SK-N-SH (cell line): Measurements from ENCODE around the gene TMEM232. TPM values are rescaled to one million over a fixed set of nuclear protein-coding genes. Genes with fewer than 3 reads are reported as not detected.

Source experiments
- CTCF ChIA-PET: fragments of 300-600, 350-600 bp; formaldehyde crosslinking; extraction: SDS; loops from one replicate; lab custom pipeline; 2021; lab: Yijun Ruan, JAX
- POLR2A ChIA-PET: fragments of 350-600 bp; sonication (Branson Sonifier 250); formaldehyde crosslinking; extraction: SDS; loops from one replicate; lab custom pipeline; 2020; ENCODE audit warnings: antibody characterized with exemption, inconsistent platforms; lab: Yijun Ruan, JAX
- DNase-seq: peaks from one replicate; pipeline ENCODE4 v3.0.0; 2012
- H2AFZ ChIP-seq: fragments of 200-600 bp; sonication (generic); 2 replicates; pipeline ENCODE4 v1.8.1; 2016; ENCODE audit warnings: antibody characterized with exemption, mild to moderate bottlenecking, low read depth
- H3F3A ChIP-seq: fragments of 200-600 bp; sonication (generic); replicated peaks from 2 replicates; pipeline ENCODE3; 2016; ENCODE audit warnings: antibody characterized with exemption, mild to moderate bottlenecking; ENCODE audit not compliant: insufficient read depth
- H3K27ac ChIP-seq, 2 experiments: fragments of 200-500 bp in 1 of 2; fragments of 200-600 bp in 1 of 2; sonication (Bioruptor generic) in 1 of 2; sonication (generic), shearing (Covaris generic) in 1 of 2; 2 replicates each; pipeline versions ENCODE4 v1.5.1 to v1.6.1; 2014 to 2016; ENCODE audit warnings: low read depth in 2 of 2, inconsistent platforms in 1 of 2, low read length in 1 of 2, mild to moderate bottlenecking in 1 of 2, mixed read lengths in 1 of 2
- H3K27me3 ChIP-seq: fragments of 200-600 bp; sonication (generic), shearing (Covaris generic); 2 replicates; pipeline ENCODE4 v1.6.1; 2016; ENCODE audit warnings: mixed run types; ENCODE audit not compliant: insufficient read depth
- H3K36me3 ChIP-seq, 2 experiments: fragments of 200-500 bp in 1 of 2; fragments of 200-600 bp in 1 of 2; sonication (Bioruptor generic) in 1 of 2; sonication (generic) in 1 of 2; replicated peaks in 1 of 2; 2 replicates each; pipeline versions ENCODE3 to v1.5.1; 2014 to 2016; ENCODE audit warnings: low read length in 1 of 2, mild to moderate bottlenecking in 1 of 2; ENCODE audit not compliant: insufficient read depth in 2 of 2, control insufficient read depth in 1 of 2
- H3K4me1 ChIP-seq, 2 experiments: fragments of 200-500 bp in 1 of 2; fragments of 200-600 bp in 1 of 2; sonication (Bioruptor generic) in 1 of 2; sonication (generic), shearing (Covaris generic) in 1 of 2; 2 replicates each; pipeline versions ENCODE4 v1.5.1 to v1.6.1; 2014 to 2016; ENCODE audit warnings: low read depth in 1 of 2, low read length in 1 of 2, mixed run types in 1 of 2; ENCODE audit not compliant: insufficient read depth in 2 of 2, control insufficient read depth in 1 of 2
- H3K4me2 ChIP-seq: fragments of 200-600 bp; sonication (generic), shearing (Covaris generic); 2 replicates; pipeline ENCODE4 v1.6.1; 2017; ENCODE audit warnings: mixed run types
- H3K4me3 ChIP-seq, 2 experiments: fragments of 200-500 bp in 1 of 2; fragments of 200-600 bp in 1 of 2; sonication (Bioruptor generic) in 1 of 2; sonication (generic), shearing (Covaris generic) in 1 of 2; 2 replicates each; pipeline versions ENCODE4 v1.5.1 to v1.8.1; 2014 to 2016; ENCODE audit warnings: low read depth in 2 of 2, inconsistent platforms in 1 of 2, low read length in 1 of 2, mild to moderate bottlenecking in 1 of 2, mixed read lengths in 1 of 2, moderate library complexity in 1 of 2
- H3K79me2 ChIP-seq: fragments of 200-600 bp; sonication (generic); 2 replicates; pipeline ENCODE4 v1.8.1; 2017; ENCODE audit warnings: mild to moderate bottlenecking; ENCODE audit not compliant: insufficient read depth
- H3K9ac ChIP-seq: fragments of 200-600 bp; sonication (generic); 2 replicates; pipeline ENCODE4 v1.6.1; 2017; ENCODE audit warnings: mixed run types
- H3K9me2 ChIP-seq: fragments of 200-600 bp; sonication (generic); 2 replicates; pipeline ENCODE4 v1.6.1; 2017; ENCODE audit warnings: mixed run types
- H3K9me3 ChIP-seq: fragments of 200-600 bp; sonication (generic); 2 replicates; pipeline ENCODE4 v1.6.1; 2017; ENCODE audit warnings: mixed run types, mild to moderate bottlenecking, moderate library complexity
- H4K20me1 ChIP-seq: fragments of 200-600 bp; sonication (generic); 2 replicates; pipeline ENCODE4 v1.6.1; 2017; ENCODE audit warnings: mild to moderate bottlenecking, mixed run types; ENCODE audit not compliant: insufficient read depth
- CTCF ChIP-seq: fragments of 200-600 bp; sonication (generic); IDR thresholded peaks from 2 replicates; pipeline ENCODE4 v1.6.1; 2017; ENCODE audit warnings: antibody characterized with exemption, mild to moderate bottlenecking, moderate library complexity
- FOSL2 ChIP-seq: IDR thresholded peaks from 2 replicates; pipeline ENCODE4 v1.4.0; 2012; ENCODE audit warnings: low read depth, mild to moderate bottlenecking, moderate library complexity, borderline replicate concordance
- GABPA ChIP-seq: IDR thresholded peaks from 2 replicates; pipeline ENCODE4 v1.4.0; 2012; ENCODE audit warnings: low read depth, mild to moderate bottlenecking
- MXI1 ChIP-seq: IDR thresholded peaks from 2 replicates; pipeline ENCODE4 v1.6.1; 2012; ENCODE audit warnings: mild to moderate bottlenecking, low read depth, low read length, improper control_type of control experiment
- NRF1 ChIP-seq: IDR thresholded peaks from 2 replicates; pipeline ENCODE4 v1.6.1; 2012; ENCODE audit warnings: low read depth, mild to moderate bottlenecking, low read length
- POLR2AphosphoS5 ChIP-seq: IDR thresholded peaks from 2 replicates; pipeline ENCODE4 v1.6.1; 2012; ENCODE audit warnings: low read depth, low read length
- RAD21 ChIP-seq: IDR thresholded peaks from 2 replicates; pipeline ENCODE4 v1.6.1; 2012; ENCODE audit warnings: mild to moderate bottlenecking, low read length
- RFX5 ChIP-seq: IDR thresholded peaks from 2 replicates; pipeline ENCODE4 v1.6.1; 2012; ENCODE audit warnings: mild to moderate bottlenecking, improper control_type of control experiment, low read length
- RXRA ChIP-seq: IDR thresholded peaks from 2 replicates; pipeline ENCODE4 v1.4.0; 2012; ENCODE audit warnings: low read depth, mild to moderate bottlenecking, borderline replicate concordance
- SMC3 ChIP-seq: IDR thresholded peaks from 2 replicates; pipeline ENCODE4 v1.6.1; 2012; ENCODE audit warnings: low read depth, low read length, improper control_type of control experiment
- TAF1 ChIP-seq: IDR thresholded peaks from 2 replicates; pipeline ENCODE4 v1.6.1; 2012; ENCODE audit warnings: low read depth, mild to moderate bottlenecking, low read length, moderate library complexity, borderline replicate concordance
- ZBTB33 ChIP-seq: IDR thresholded peaks from 2 replicates; pipeline ENCODE4 v1.4.0; 2012; ENCODE audit warnings: low read depth, borderline replicate concordance
- WGBS: methylation state at CpG from one replicate; pipeline ENCODE4 v1.1.6; 2017; ENCODE audit warnings: low lambda C conversion rate; 5-methylcytosine and 5-hydroxymethylcytosine counted together
- polyA plus RNA-seq, 3 experiments: library from polyadenylated mRNA; depleted of rRNA; stranded (reverse); fragments of >200 nt; gene quantifications; 2 replicates each; pipeline ENCODE4 v1.2.3, GENCODE V29; 2012
- TF ChIP-seq, protein P1 (sequence below): IDR thresholded peaks from 2 replicates; pipeline ENCODE4 v1.4.0; 2012; ENCODE audit warnings: low read depth, borderline replicate concordance
- TF ChIP-seq, protein P2 (sequence below): fragments of 150-350 bp; IDR thresholded peaks from 2 replicates; pipeline ENCODE4 v1.6.1; 2016; ENCODE audit warnings: mild to moderate bottlenecking, low read depth, low read length

TMEM232 gene
- polyA plus RNA-seq, 1 of the 3 experiments (the other 2 are of a cell fraction), result 0.66 TPM

DNA sequence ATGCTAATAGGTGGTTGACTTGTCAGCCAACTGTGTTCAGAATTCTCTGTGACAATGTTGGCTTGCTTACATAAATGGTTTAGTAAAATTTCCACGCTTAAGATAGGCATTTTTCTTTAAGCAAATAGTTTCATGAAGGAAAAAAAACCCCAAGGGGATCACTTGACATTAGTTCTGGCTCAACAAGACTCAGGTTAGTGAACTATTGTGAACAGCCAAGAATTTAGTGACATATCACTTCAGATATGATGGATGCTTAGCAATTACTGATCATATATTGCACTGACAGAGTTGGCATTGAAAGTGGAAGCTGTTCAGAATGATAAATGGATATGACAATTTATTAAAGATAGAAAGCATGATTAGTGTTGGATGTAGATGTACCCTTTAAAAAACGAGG lies 218.5 kb downstream of the TMEM232 start:
- 48% methylated on average over 2 of the region's 2 CpGs for WGBS
- Histone ChIP-seq H3F3A (no peaks in the 10 kb centered on the region), H3K4me2 (no peak overlapping the region), H3K79me2 (no peaks in the 10 kb centered on the region), H3K9ac (no peak overlapping the region), H3K36me3 (no peaks in the 10 kb centered on the region), H3K9me3 (no peaks in the 10 kb centered on the region), H3K27me3 (no peaks in the 10 kb centered on the region), H3K4me3 (no peak overlapping the region), H3K9me2 (no peaks in the 10 kb centered on the region), H3K27ac (no peak overlapping the region), H2AFZ (no peak overlapping the region), H4K20me1 (no peaks in the 10 kb centered on the region), H3K4me1 (no peaks in the 10 kb centered on the region)
- ChIA-PET POLR2A (no interaction called here), CTCF (no interaction called here)
- DNase-seq, result no peak
- TF ChIP-seq RFX5, result no peak
- no peak for TF ChIP-seq GABPA
- TF ChIP-seq NRF1, result no peak
- TF ChIP-seq SMC3, result no peak
- TF ChIP-seq, protein P1, sequence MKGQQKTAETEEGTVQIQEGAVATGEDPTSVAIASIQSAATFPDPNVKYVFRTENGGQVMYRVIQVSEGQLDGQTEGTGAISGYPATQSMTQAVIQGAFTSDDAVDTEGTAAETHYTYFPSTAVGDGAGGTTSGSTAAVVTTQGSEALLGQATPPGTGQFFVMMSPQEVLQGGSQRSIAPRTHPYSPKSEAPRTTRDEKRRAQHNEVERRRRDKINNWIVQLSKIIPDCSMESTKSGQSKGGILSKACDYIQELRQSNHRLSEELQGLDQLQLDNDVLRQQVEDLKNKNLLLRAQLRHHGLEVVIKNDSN, result no peak
- no peak for TF ChIP-seq FOSL2
- TF ChIP-seq POLR2AphosphoS5, result no peak
- TF ChIP-seq RAD21, result no peak
- TF ChIP-seq TAF1, result no peak
- TF ChIP-seq ZBTB33, result no peak
- TF ChIP-seq, protein P2, sequence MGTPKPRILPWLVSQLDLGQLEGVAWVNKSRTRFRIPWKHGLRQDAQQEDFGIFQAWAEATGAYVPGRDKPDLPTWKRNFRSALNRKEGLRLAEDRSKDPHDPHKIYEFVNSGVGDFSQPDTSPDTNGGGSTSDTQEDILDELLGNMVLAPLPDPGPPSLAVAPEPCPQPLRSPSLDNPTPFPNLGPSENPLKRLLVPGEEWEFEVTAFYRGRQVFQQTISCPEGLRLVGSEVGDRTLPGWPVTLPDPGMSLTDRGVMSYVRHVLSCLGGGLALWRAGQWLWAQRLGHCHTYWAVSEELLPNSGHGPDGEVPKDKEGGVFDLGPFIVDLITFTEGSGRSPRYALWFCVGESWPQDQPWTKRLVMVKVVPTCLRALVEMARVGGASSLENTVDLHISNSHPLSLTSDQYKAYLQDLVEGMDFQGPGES, result no peak
- TF ChIP-seq CTCF, result no peak
- TF ChIP-seq RXRA, result no peak
- no peak for TF ChIP-seq MXI1
